IMR-90 (cell line): ENCODE data around the gene LMO4. TPM values are rescaled to one million over a fixed set of nuclear protein-coding genes. Genes with fewer than 3 reads are reported as not detected.

Experiments used
- ATAC-seq: fragments of 200-7000 bp; cut with Tn5 transposase; 2 replicates; pipeline ENCODE4 v1.9.1; 2020; ENCODE audit warnings: low read depth, mild to moderate bottlenecking, moderate library complexity
- BruUV-seq: library from RNA; stranded (reverse); fragments of 400-500 nt; replicated peaks from 2 replicates; lab custom pipeline; 2021; lab: Mats Ljungman, UMichigan
- CTCF ChIA-PET: fragments of 300-600 bp; formaldehyde crosslinking; extraction: SDS; loops from one replicate; lab custom pipeline; 2021; ENCODE audit warnings: antibody characterized with exemption; lab: Yijun Ruan, JAX
- POLR2A ChIA-PET: fragments of 300-600 bp; sonication (Branson Sonifier 250); formaldehyde crosslinking; loops from one replicate; lab custom pipeline; 2022; ENCODE audit warnings: antibody characterized with exemption; ENCODE audit not compliant: unreplicated experiment; lab: Charles Lee
- DNase-seq: peaks from one replicate; pipeline ENCODE4 v3.0.0; 2013
- H2AFZ ChIP-seq: replicated peaks from 2 replicates; pipeline ENCODE3; 2013; ENCODE audit warnings: low read length, mild to moderate bottlenecking; ENCODE audit not compliant: poor library complexity
- H2AK5ac ChIP-seq: 2 replicates; pipeline ENCODE4 v1.6.1; 2013; ENCODE audit warnings: low read depth, low read length, inconsistent platforms
- H2AK9ac ChIP-seq: replicated peaks from 2 replicates; pipeline ENCODE3; 2013; ENCODE audit warnings: mild to moderate bottlenecking, low read depth, low read length, moderate library complexity; ENCODE audit not compliant: poor library complexity
- H2BK120ac ChIP-seq: 2 replicates; pipeline ENCODE4 v1.6.1; 2013; ENCODE audit warnings: low read depth, low read length, inconsistent platforms
- H2BK15ac ChIP-seq: 3 replicates; pipeline ENCODE4 v1.6.1; 2013; ENCODE audit warnings: low read depth, low read length, inconsistent platforms
- H2BK20ac ChIP-seq: 2 replicates; pipeline ENCODE4 v1.6.1; 2013; ENCODE audit warnings: low read depth, mild to moderate bottlenecking, inconsistent platforms, low read length, moderate library complexity
- H2BK5ac ChIP-seq: 2 replicates; pipeline ENCODE4 v1.6.1; 2013; ENCODE audit warnings: mild to moderate bottlenecking, low read depth, low read length, inconsistent platforms; ENCODE audit not compliant: poor library complexity, severe bottlenecking
- H3K14ac ChIP-seq: replicated peaks from 2 replicates; pipeline ENCODE4 v1.6.1; 2013; ENCODE audit warnings: low read depth, low read length, inconsistent platforms
- H3K18ac ChIP-seq: 2 replicates; pipeline ENCODE4 v1.6.1; 2013; ENCODE audit warnings: low read depth, low read length, control low read depth
- H3K23ac ChIP-seq: 2 replicates; pipeline ENCODE4 v1.6.1; 2013; ENCODE audit warnings: low read depth, low read length, inconsistent platforms
- H3K27ac ChIP-seq: 2 replicates; pipeline ENCODE4 v1.5.1; 2013; ENCODE audit warnings: mild to moderate bottlenecking, control low read depth, low read length; ENCODE audit not compliant: insufficient read depth
- H3K27me3 ChIP-seq: 2 replicates; pipeline ENCODE4 v1.6.1; 2013; ENCODE audit warnings: low read length; ENCODE audit not compliant: control insufficient read depth, insufficient read depth
- H3K36me3 ChIP-seq: 2 replicates; pipeline ENCODE4 v1.6.1; 2013; ENCODE audit warnings: low read length, mixed read lengths; ENCODE audit not compliant: control insufficient read depth, insufficient read depth
- H3K4ac ChIP-seq: 2 replicates; pipeline ENCODE4 v1.6.1; 2013; ENCODE audit warnings: low read depth, low read length, inconsistent platforms
- H3K4me1 ChIP-seq: 2 replicates; pipeline ENCODE4 v1.6.1; 2013; ENCODE audit warnings: low read length, mixed read lengths; ENCODE audit not compliant: control insufficient read depth, insufficient read depth
- H3K4me2 ChIP-seq: 2 replicates; pipeline ENCODE4 v1.6.1; 2013; ENCODE audit warnings: low read depth, mild to moderate bottlenecking, control low read depth, low read length, moderate library complexity
- H3K4me3 ChIP-seq: 2 replicates; pipeline ENCODE4 v1.5.1; 2013; ENCODE audit warnings: low read depth, mild to moderate bottlenecking, control low read depth, low read length, moderate library complexity; ENCODE audit not compliant: insufficient read depth
- H3K56ac ChIP-seq: 2 replicates; pipeline ENCODE4 v1.6.1; 2013; ENCODE audit warnings: low read length, inconsistent platforms; ENCODE audit not compliant: insufficient read depth; ENCODE audit errors: extremely low read depth
- H3K79me1 ChIP-seq, 2 experiments: 2 replicates each; pipeline ENCODE4 v1.6.1; 2013; ENCODE audit warnings: low read length in 2 of 2, inconsistent platforms in 1 of 2, low read depth in 1 of 2
- H3K9ac ChIP-seq: 2 replicates; pipeline ENCODE4 v1.6.1; 2013; ENCODE audit warnings: low read depth, low read length, control low read depth
- H3K9me1 ChIP-seq: 2 replicates; pipeline ENCODE4 v1.6.1; 2013; ENCODE audit warnings: low read length, inconsistent platforms; ENCODE audit not compliant: insufficient read depth
- H3K9me3 ChIP-seq: 2 replicates; pipeline ENCODE4 v1.6.1; 2013; ENCODE audit warnings: low read length; ENCODE audit not compliant: control insufficient read depth, insufficient read depth
- H4K20me1 ChIP-seq: 2 replicates; pipeline ENCODE4 v1.6.1; 2013; ENCODE audit warnings: low read length, inconsistent platforms; ENCODE audit not compliant: insufficient read depth
- H4K5ac ChIP-seq: 2 replicates; pipeline ENCODE4 v1.6.1; 2013; ENCODE audit warnings: mild to moderate bottlenecking, low read depth, low read length, control low read depth
- H4K8ac ChIP-seq, 2 experiments: 2 replicates each; pipeline ENCODE4 v1.6.1; 2013; ENCODE audit warnings: low read depth in 2 of 2, low read length in 2 of 2, control low read depth in 1 of 2, inconsistent platforms in 1 of 2
- H4K91ac ChIP-seq: 2 replicates; pipeline ENCODE4 v1.6.1; 2013; ENCODE audit warnings: low read depth, low read length, inconsistent platforms; ENCODE audit not compliant: insufficient read depth
- CEBPB ChIP-seq: IDR thresholded peaks from 2 replicates; pipeline ENCODE4 v1.6.1; 2012; ENCODE audit warnings: low read depth, low read length, improper control_type of control experiment
- CHD1 ChIP-seq: IDR thresholded peaks from 2 replicates; pipeline ENCODE4 v1.6.1; 2012; ENCODE audit warnings: low read depth, low read length, improper control_type of control experiment
- FOS ChIP-seq: fragments of 150-350 bp; IDR thresholded peaks from 2 replicates; pipeline ENCODE4 v1.6.1; 2016; ENCODE audit warnings: low read depth, low read length
- POLR2A ChIP-seq: IDR thresholded peaks from 2 replicates; pipeline ENCODE4 v1.6.1; 2012; ENCODE audit warnings: mild to moderate bottlenecking, low read depth, low read length
- RAD21 ChIP-seq: IDR thresholded peaks from 2 replicates; pipeline ENCODE4 v1.6.1; 2012; ENCODE audit warnings: low read length, improper control_type of control experiment
- RCOR1 ChIP-seq: IDR thresholded peaks from 2 replicates; pipeline ENCODE4 v1.6.1; 2012; ENCODE audit warnings: mild to moderate bottlenecking, low read length, improper control_type of control experiment; ENCODE audit not compliant: insufficient replicate concordance
- RFX5 ChIP-seq: IDR thresholded peaks from 2 replicates; pipeline ENCODE4 v1.8.0; 2012; ENCODE audit warnings: low read depth, mild to moderate bottlenecking, low read length, moderate library complexity
- WGBS, 2 experiments: methylation state at CpG; one replicate each; pipeline versions ENCODE4 v1.1.5 to v1.1.7; 2013; ENCODE audit warnings: missing lambda C conversion rate in 2 of 2; ENCODE audit not compliant: insufficient read length in 1 of 2; ENCODE audit errors: extremely low coverage in 2 of 2; 5-methylcytosine and 5-hydroxymethylcytosine counted together
- dilution Hi-C: fragments of 300-500 bp; cut with HindIII; formaldehyde crosslinking; loops from one replicate; pipeline ENCODE4 v1.14.3; 2018; ENCODE audit warnings: low sequenced_read_pairs; ENCODE audit not compliant: unreplicated experiment
- in situ Hi-C: fragments of 300-500 bp; cut with MboI; formaldehyde crosslinking; loops from 3 replicates; pipeline ENCODE4 v1.14.3; 2019; ENCODE audit warnings: low sequenced_read_pairs, inconsistent platforms, mixed read lengths
- intact Hi-C: fragments of 100-400 bp; cut with micrococcal nuclease; formaldehyde crosslinking; loops from 2 replicates; pipeline ENCODE4 v1.10.0; 2022
- polyA plus RNA-seq, 3 experiments: library from polyadenylated mRNA; depleted of rRNA; stranded (reverse); fragments of >200 nt; gene quantifications; 2 replicates each; pipeline ENCODE4 v1.2.3, GENCODE V29; 2012; ENCODE audit warnings: low replicate concordance in 1 of 3
- total RNA-seq: library from RNA; depleted of rRNA; stranded (reverse); fragments of >200 nt; gene quantifications from 2 replicates; pipeline ENCODE4 v1.2.3, GENCODE V29; 2012
- TF ChIP-seq, protein P1 (sequence below): conservative IDR thresholded peaks from 2 replicates; pipeline ENCODE4 v1.5.1; 2012; ENCODE audit warnings: mild to moderate bottlenecking, low read depth, low read length, improper control_type of control experiment

Gene LMO4
- total and polyA plus RNA-seq, 2 of the 4 experiments (the other 2 are of a cell fraction), result 98.9 to 109 TPM

DNA sequence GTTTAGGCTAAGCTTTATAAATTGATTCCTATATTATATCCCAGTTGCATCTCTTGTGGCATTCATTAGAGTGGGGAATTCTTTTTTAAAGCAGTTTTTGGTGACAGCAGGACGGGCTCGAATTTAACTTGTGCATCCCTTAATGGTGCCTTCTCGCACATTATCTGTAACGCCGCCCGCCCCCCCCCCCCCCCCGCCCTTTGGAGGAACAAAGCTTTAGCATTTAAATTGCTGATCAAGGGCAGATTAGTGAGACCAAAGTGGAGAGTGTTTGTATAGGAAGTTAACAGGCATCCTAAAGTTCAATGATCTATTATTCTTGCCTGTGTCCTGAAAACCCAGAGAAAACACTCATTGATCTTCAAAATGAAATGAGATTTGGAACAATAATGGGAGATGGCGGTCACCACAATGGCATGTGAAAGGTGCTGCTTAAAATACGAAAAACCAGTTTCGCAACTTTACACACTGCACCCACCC lies 2.2 kb downstream of the LMO4 start:
- H3K9me3 ChIP-seq, result no peaks in the 10 kb centered on the region
- peaks cover 12% of the 10 kb centered on the region; the same call in 1 of the 2 replicates for H3K36me3 ChIP-seq
- H2AK5ac ChIP-seq, result peak overlapping the region; percentile 55; the same call in 1 of the 2 replicates
- H2BK120ac ChIP-seq, result peak overlapping the region; percentile 4; the same call in 1 of the 2 replicates
- peaks cover 23% of the 10 kb centered on the region for H4K20me1 ChIP-seq
- peak overlapping the region in 1 of 2 experiments; percentile 6; a peak in 1 of 4 replicates for H4K8ac ChIP-seq
- H2BK20ac ChIP-seq, result no peak overlapping the region
- peaks cover 9% of the 10 kb centered on the region for H3K4me1 ChIP-seq
- H3K79me1 ChIP-seq, result peaks cover 3 to 23% of the 10 kb centered on the region in 2 experiments; a peak in 3 of 4 replicates
- H4K5ac ChIP-seq, result peak overlapping the region; percentile 14
- peak overlapping the region; percentile 98 for H3K27ac ChIP-seq
- peak overlapping the region; percentile 53 for H3K14ac ChIP-seq
- ATAC-seq (no peak), DNase-seq (no peak)
- peak overlapping the region; percentile 54 for H3K56ac ChIP-seq
- WGBS, 2 experiments, result no CpG with 5 or more reads among the region's 10 CpGs
- H3K23ac ChIP-seq, result peak overlapping the region; percentile 83
- TF ChIP-seq, protein P1, sequence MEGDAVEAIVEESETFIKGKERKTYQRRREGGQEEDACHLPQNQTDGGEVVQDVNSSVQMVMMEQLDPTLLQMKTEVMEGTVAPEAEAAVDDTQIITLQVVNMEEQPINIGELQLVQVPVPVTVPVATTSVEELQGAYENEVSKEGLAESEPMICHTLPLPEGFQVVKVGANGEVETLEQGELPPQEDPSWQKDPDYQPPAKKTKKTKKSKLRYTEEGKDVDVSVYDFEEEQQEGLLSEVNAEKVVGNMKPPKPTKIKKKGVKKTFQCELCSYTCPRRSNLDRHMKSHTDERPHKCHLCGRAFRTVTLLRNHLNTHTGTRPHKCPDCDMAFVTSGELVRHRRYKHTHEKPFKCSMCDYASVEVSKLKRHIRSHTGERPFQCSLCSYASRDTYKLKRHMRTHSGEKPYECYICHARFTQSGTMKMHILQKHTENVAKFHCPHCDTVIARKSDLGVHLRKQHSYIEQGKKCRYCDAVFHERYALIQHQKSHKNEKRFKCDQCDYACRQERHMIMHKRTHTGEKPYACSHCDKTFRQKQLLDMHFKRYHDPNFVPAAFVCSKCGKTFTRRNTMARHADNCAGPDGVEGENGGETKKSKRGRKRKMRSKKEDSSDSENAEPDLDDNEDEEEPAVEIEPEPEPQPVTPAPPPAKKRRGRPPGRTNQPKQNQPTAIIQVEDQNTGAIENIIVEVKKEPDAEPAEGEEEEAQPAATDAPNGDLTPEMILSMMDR, result no peak
- TF ChIP-seq RCOR1 (no peak), RFX5 (no peak), CEBPB (peak; percentile 72), CHD1 (no peak), RAD21 (no peak), FOS (no peak), POLR2A (no peak; the same call in 1 of the 2 replicates)
- peak overlapping the region; percentile 55 for H3K4ac ChIP-seq
- no TSS peak for BruUV-seq
- intact Hi-C loops (loop anchor here (2.0 to 10.0 kb wide), 3 partner anchors 254 to 851 kb away; no protein-coding TSS in a partner anchor), dilution Hi-C loops (no loop called here), in situ Hi-C loops (loop anchor here (5.0 kb wide), 2 partner anchors 179 to 621 kb away; no protein-coding TSS in a partner anchor)
- H2AFZ ChIP-seq, result peak overlapping the region; percentile 88
- H3K4me3 ChIP-seq, result peak overlapping the region; percentile 82
- no peaks in the 10 kb centered on the region for H3K9me1 ChIP-seq
- peak overlapping the region; percentile 84 for H2BK5ac ChIP-seq
- 0 out of 2 replicates have a peak overlapping the region, but pooled peaks have one; percentile 25 for H4K91ac ChIP-seq
- H3K9ac ChIP-seq, result peak overlapping the region; percentile 98
- ChIA-PET POLR2A (interaction anchor here (1.0 kb wide), 1 partner anchor 354 kb away, joined by 3 read pairs; no protein-coding TSS in a partner anchor), CTCF (interaction anchor here (1.4 kb wide), 1 partner anchor 623 kb away, joined by 5 read pairs; no protein-coding TSS in a partner anchor)
- peak overlapping the region; percentile 19 for H2AK9ac ChIP-seq
- H3K18ac ChIP-seq, result peak overlapping the region; percentile 54
- no peaks in the 10 kb centered on the region for H3K27me3 ChIP-seq
- peak overlapping the region; percentile 95 for H3K4me2 ChIP-seq
- H2BK15ac ChIP-seq, result no peak overlapping the region
